Sigmoid colon (tissue), 3 donors: ENCODE data around the gene RCHY1.
"Not testable (repeated sequence)": the region's sequence is repeated elsewhere in the genome, so short reads cannot be mapped to it uniquely, and the experiment has no call there.

Experiments used
- POLR2A ChIP-seq, 2 donors: fragments of 450-650 bp; IDR thresholded peaks; one replicate each; pipeline ENCODE4 v1.6.1; 2016; ENCODE audit warnings: antibody characterized with exemption in 2 of 2, mild to moderate bottlenecking in 2 of 2, moderate library complexity in 2 of 2
- TF ChIP-seq, protein P1 (sequence below), 4 experiments: fragments of 450-650 bp in 3 of 4; fragments of 200-600 bp in 1 of 4; IDR thresholded peaks; one replicate each; pipeline ENCODE4 v1.5.1; 2016 to 2019; ENCODE audit warnings: antibody characterized with exemption in 4 of 4, mild to moderate bottlenecking in 3 of 4, moderate library complexity in 2 of 4

DNA sequence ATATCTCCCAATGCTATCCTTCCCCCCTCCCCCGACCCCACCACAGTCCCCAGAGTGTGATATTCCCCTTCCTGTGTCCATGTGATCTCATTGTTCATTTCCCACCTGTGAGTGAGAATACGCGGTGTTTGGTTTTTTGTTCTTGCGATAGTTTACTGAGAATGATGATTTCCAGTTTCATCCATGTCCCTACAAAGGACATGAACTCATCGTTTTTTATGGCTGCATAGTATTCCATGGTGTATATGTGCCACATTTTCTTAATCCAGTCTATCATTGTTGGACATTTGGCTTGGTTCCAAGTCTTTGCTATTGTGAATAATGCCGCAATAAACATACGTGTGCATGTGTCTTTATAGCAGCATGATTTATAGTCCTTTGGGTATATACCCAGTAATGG, 5.2 kb upstream of the RCHY1 start:
- TF ChIP-seq, protein P1, sequence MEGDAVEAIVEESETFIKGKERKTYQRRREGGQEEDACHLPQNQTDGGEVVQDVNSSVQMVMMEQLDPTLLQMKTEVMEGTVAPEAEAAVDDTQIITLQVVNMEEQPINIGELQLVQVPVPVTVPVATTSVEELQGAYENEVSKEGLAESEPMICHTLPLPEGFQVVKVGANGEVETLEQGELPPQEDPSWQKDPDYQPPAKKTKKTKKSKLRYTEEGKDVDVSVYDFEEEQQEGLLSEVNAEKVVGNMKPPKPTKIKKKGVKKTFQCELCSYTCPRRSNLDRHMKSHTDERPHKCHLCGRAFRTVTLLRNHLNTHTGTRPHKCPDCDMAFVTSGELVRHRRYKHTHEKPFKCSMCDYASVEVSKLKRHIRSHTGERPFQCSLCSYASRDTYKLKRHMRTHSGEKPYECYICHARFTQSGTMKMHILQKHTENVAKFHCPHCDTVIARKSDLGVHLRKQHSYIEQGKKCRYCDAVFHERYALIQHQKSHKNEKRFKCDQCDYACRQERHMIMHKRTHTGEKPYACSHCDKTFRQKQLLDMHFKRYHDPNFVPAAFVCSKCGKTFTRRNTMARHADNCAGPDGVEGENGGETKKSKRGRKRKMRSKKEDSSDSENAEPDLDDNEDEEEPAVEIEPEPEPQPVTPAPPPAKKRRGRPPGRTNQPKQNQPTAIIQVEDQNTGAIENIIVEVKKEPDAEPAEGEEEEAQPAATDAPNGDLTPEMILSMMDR (IDR thresholded peaks at IDR 0.05) = not testable (repeated sequence)
- TF ChIP-seq POLR2A (IDR thresholded peaks at IDR 0.05) = not testable (repeated sequence)
